CD4-positive, CD25-positive, alpha-beta regulatory T cell (primary cell): Measurements from ENCODE around the gene FXYD7. TPM values are rescaled to one million over a fixed set of nuclear protein-coding genes. Genes with fewer than 3 reads are reported as not detected.
A peak's percentile ranks its signal among the peaks of the same experiment; 100 is the strongest.

Experiments
- ATAC-seq, 2 donors: fragments of 150-1000 bp; cut with Tn5 transposase; one replicate each; pipeline ENCODE4 v1.10.0; 2021; ENCODE audit warnings: low read depth in 2 of 2, moderate number of reproducible peaks in 2 of 2, moderate library complexity in 1 of 2
- DNase-seq, 3 donors: peaks; one replicate each; pipeline versions ENCODE4 v3.0.0 to v3.0.0-alpha.2; 2012 to 2022; ENCODE audit warnings: mixed read lengths in 1 of 3
- H3K27ac ChIP-seq: one replicate; pipeline ENCODE4 v1.7.0; 2013; ENCODE audit warnings: mild to moderate bottlenecking, low read length; ENCODE audit not compliant: insufficient read depth, poor library complexity, severe bottlenecking
- H3K27me3 ChIP-seq: one replicate; pipeline ENCODE4 v1.7.0; 2013; ENCODE audit warnings: low read length; ENCODE audit not compliant: control insufficient read depth, insufficient read depth
- H3K36me3 ChIP-seq: one replicate; pipeline ENCODE4 v1.7.0; 2013; ENCODE audit warnings: mild to moderate bottlenecking, low read length, moderate library complexity; ENCODE audit not compliant: control insufficient read depth, insufficient read depth
- H3K4me1 ChIP-seq: 2 replicates; pipeline ENCODE4 v1.7.0; 2013; ENCODE audit warnings: mild to moderate bottlenecking, low read length; ENCODE audit not compliant: insufficient read depth, control insufficient read depth, poor library complexity, severe bottlenecking
- H3K4me3 ChIP-seq: one replicate; pipeline ENCODE4 v1.7.0; 2013; ENCODE audit warnings: low read depth, mild to moderate bottlenecking, low read length, moderate library complexity
- H3K9me3 ChIP-seq, 2 experiments: 1 replicate in 1 of 2; 2 replicates in 1 of 2; pipeline ENCODE4 v1.7.0; 2013; ENCODE audit warnings: low read length in 2 of 2, mild to moderate bottlenecking in 1 of 2, moderate library complexity in 1 of 2; ENCODE audit not compliant: control insufficient read depth in 2 of 2
- H3K27ac Mint-ChIP-seq, 3 donors: one replicate each; pipeline ENCODE4 v1.8.0; 2020 to 2022; ENCODE audit warnings: mild to moderate bottlenecking in 3 of 3, mixed read lengths in 3 of 3, moderate library complexity in 2 of 3
- H3K27me3 Mint-ChIP-seq: one replicate; pipeline ENCODE4 v1.8.0; 2022; ENCODE audit warnings: mild to moderate bottlenecking, mixed read lengths
- H3K36me3 Mint-ChIP-seq: one replicate; pipeline ENCODE4 v1.8.0; 2020; ENCODE audit warnings: mixed read lengths
- H3K4me1 Mint-ChIP-seq, 4 donors: one replicate each; pipeline ENCODE4 v1.8.0; 2020 to 2022; ENCODE audit warnings: mixed read lengths in 4 of 4, mild to moderate bottlenecking in 1 of 4
- H3K4me3 Mint-ChIP-seq, 4 donors: one replicate each; pipeline ENCODE4 v1.8.0; 2020 to 2022; ENCODE audit warnings: mild to moderate bottlenecking in 4 of 4, mixed read lengths in 4 of 4, moderate library complexity in 3 of 4
- H3K9me3 Mint-ChIP-seq, 7 donors: one replicate each; pipeline ENCODE4 v1.8.0; 2020 to 2022; ENCODE audit warnings: mixed read lengths in 7 of 7, mild to moderate bottlenecking in 3 of 7, moderate library complexity in 2 of 7
- polyA plus RNA-seq, 4 donors: library from polyadenylated mRNA; unstranded; fragments of 300-500 nt; fragmentation: Illumina TruSeq; gene quantifications; one replicate each; pipeline ENCODE4 v1.2.3, GENCODE V29; 2021
- total RNA-seq: library from RNA; stranded (reverse); gene quantifications from one replicate; pipeline ENCODE4 v1.2.3, GENCODE V29; 2022

FXYD7 gene
- total and polyA plus RNA-seq, 5 donors from 2014 or later = 3.2 to 9.3 (median 4.9) TPM

GRCh38 chr19:35119578-35120155 lies 23.4 kb upstream of the FXYD7 start:
- Mint-ChIP-seq H3K4me3 (no peak overlapping the region), H3K36me3 (peaks cover 3% of the 10 kb centered on the region), H3K27me3 (peaks cover 4% of the 10 kb centered on the region), H3K27ac (no peak overlapping the region), H3K9me3 (no peaks in the 10 kb centered on the region), H3K4me1 (peaks cover under 1 to 14% (median 6%) of the 10 kb centered on the region in 4 donors)
- H3K9me3 ChIP-seq = no peaks in the 10 kb centered on the region
- ATAC-seq (no peak), DNase-seq (no peak)
- peaks cover 8% of the 10 kb centered on the region for H3K4me1 ChIP-seq
- no peaks in the 10 kb centered on the region for H3K27me3 ChIP-seq
- H3K4me3 ChIP-seq = no peak overlapping the region
- no peak overlapping the region for H3K27ac ChIP-seq
- H3K36me3 ChIP-seq = no peaks in the 10 kb centered on the region

- H3K9me3 Mint-ChIP-seq = no peaks in the 10 kb centered on the region
- H3K4me3 ChIP-seq = no peak overlapping the region
- no peak overlapping the region for H3K27ac ChIP-seq
- DNase-seq = no peak
- H3K27me3 Mint-ChIP-seq = peaks cover 4% of the 10 kb centered on the region
- H3K4me1 ChIP-seq = peaks cover 9% of the 10 kb centered on the region
- H3K27ac Mint-ChIP-seq = no peak overlapping the region
- H3K9me3 ChIP-seq = no peaks in the 10 kb centered on the region
- H3K27me3 ChIP-seq = no peaks in the 10 kb centered on the region
- H3K36me3 Mint-ChIP-seq = peaks cover 3% of the 10 kb centered on the region
- H3K4me1 Mint-ChIP-seq = peaks cover 0 to 14% (median 5%) of the 10 kb centered on the region in 4 donors
- H3K4me3 Mint-ChIP-seq = no peak overlapping the region
- no peak for ATAC-seq
- H3K36me3 ChIP-seq = no peaks in the 10 kb centered on the region
Observed at GRCh38 chr19:35120492-35120891, 22.6 kb upstream of the FXYD7 start.

- H3K4me3 Mint-ChIP-seq = no peak overlapping the region
- H3K9me3 Mint-ChIP-seq = no peaks in the 10 kb centered on the region
- H3K4me1 ChIP-seq = peaks cover 9% of the 10 kb centered on the region
- H3K27ac ChIP-seq = no peak overlapping the region
- H3K27ac Mint-ChIP-seq = no peak overlapping the region
- peaks cover 4% of the 10 kb centered on the region for H3K27me3 Mint-ChIP-seq
- no peak overlapping the region for H3K4me3 ChIP-seq
- H3K27me3 ChIP-seq = no peaks in the 10 kb centered on the region
- no peaks in the 10 kb centered on the region for H3K36me3 ChIP-seq
- peaks cover 3% of the 10 kb centered on the region for H3K36me3 Mint-ChIP-seq
- DNase-seq (no peak), ATAC-seq (no peak)
- H3K9me3 ChIP-seq = no peaks in the 10 kb centered on the region
- H3K4me1 Mint-ChIP-seq = peaks cover 0 to 18% (median 5%) of the 10 kb centered on the region in 4 donors
Observed at GRCh38 chr19:35120898-35121297, 22.2 kb upstream of the FXYD7 start.

GRCh38 chr19:35122687-35123551 lies 20.1 kb upstream of the FXYD7 start:
- no peaks in the 10 kb centered on the region for H3K9me3 Mint-ChIP-seq
- H3K27ac Mint-ChIP-seq = no peak overlapping the region
- no peak for ATAC-seq
- Histone ChIP-seq H3K27me3 (no peaks in the 10 kb centered on the region), H3K4me3 (no peak overlapping the region), H3K36me3 (no peaks in the 10 kb centered on the region), H3K27ac (no peak overlapping the region), H3K4me1 (peaks cover 9% of the 10 kb centered on the region), H3K9me3 (no peaks in the 10 kb centered on the region)
- no peak for DNase-seq
- peaks cover 3% of the 10 kb centered on the region for H3K36me3 Mint-ChIP-seq
- no peak overlapping the region for H3K4me3 Mint-ChIP-seq
- H3K27me3 Mint-ChIP-seq = peaks cover 9% of the 10 kb centered on the region
- H3K4me1 Mint-ChIP-seq = peaks cover 0 to 20% (median 5%) of the 10 kb centered on the region in 4 donors

GRCh38 chr19:35123573-35123972 lies 19.5 kb upstream of the FXYD7 start:
- no peak for ATAC-seq
- Mint-ChIP-seq H3K4me3 (peak overlapping the region in 3 of 4 donors; percentile 82 to 88 (median 84)), H3K27ac (peak overlapping the region in 1 of 3 donors; percentile 78)

GRCh38 chr19:35124098-35125060 lies 18.7 kb upstream of the FXYD7 start:
- Mint-ChIP-seq H3K36me3 (peaks cover 3% of the 10 kb centered on the region), H3K4me3 (peak overlapping the region; percentile 24 to 88 (median 83)), H3K9me3 (peaks cover 0 to 2% (median 0%) of the 10 kb centered on the region in 7 donors), H3K4me1 (peaks cover 0 to 20% (median 5%) of the 10 kb centered on the region in 4 donors), H3K27me3 (peaks cover 9% of the 10 kb centered on the region), H3K27ac (peak overlapping the region in 2 of 3 donors; percentile 78 to 86)
- Histone ChIP-seq H3K4me1 (peaks cover 9% of the 10 kb centered on the region), H3K36me3 (no peaks in the 10 kb centered on the region), H3K9me3 (no peaks in the 10 kb centered on the region), H3K27ac (no peak overlapping the region), H3K4me3 (peak overlapping the region; percentile 70), H3K27me3 (no peaks in the 10 kb centered on the region)
- DNase-seq = peak; percentile 73 to 86 (median 83)
- peak; percentile 89 to 90 for ATAC-seq

More at GRCh38 chr19:35123573-35123972, 19.5 kb upstream of the FXYD7 start:
- H3K4me3 ChIP-seq = no peak overlapping the region
- peaks cover 3% of the 10 kb centered on the region for H3K36me3 Mint-ChIP-seq
- H3K4me1 Mint-ChIP-seq = peaks cover 0 to 20% (median 5%) of the 10 kb centered on the region in 4 donors
- H3K9me3 Mint-ChIP-seq = no peaks in the 10 kb centered on the region
- H3K27me3 Mint-ChIP-seq = peaks cover 9% of the 10 kb centered on the region
- H3K27me3 ChIP-seq = no peaks in the 10 kb centered on the region
- H3K27ac ChIP-seq = no peak overlapping the region
- no peaks in the 10 kb centered on the region for H3K9me3 ChIP-seq
- peaks cover 9% of the 10 kb centered on the region for H3K4me1 ChIP-seq
- no peak for DNase-seq
- H3K36me3 ChIP-seq = no peaks in the 10 kb centered on the region

- Mint-ChIP-seq H3K27me3 (peaks cover 9% of the 10 kb centered on the region), H3K27ac (peak overlapping the region in 1 of 3 donors; percentile 59), H3K4me1 (peaks cover 0 to 20% (median 5%) of the 10 kb centered on the region in 4 donors), H3K36me3 (peaks cover 3% of the 10 kb centered on the region), H3K9me3 (peaks cover 0 to 2% (median 0%) of the 10 kb centered on the region in 7 donors), H3K4me3 (no peak overlapping the region)
- no peak for DNase-seq
- Histone ChIP-seq H3K9me3 (no peaks in the 10 kb centered on the region), H3K27me3 (no peaks in the 10 kb centered on the region), H3K4me3 (no peak overlapping the region), H3K27ac (no peak overlapping the region), H3K36me3 (no peaks in the 10 kb centered on the region), H3K4me1 (peaks cover 9% of the 10 kb centered on the region)
- no peak for ATAC-seq
Observed at GRCh38 chr19:35125270-35125717, 17.8 kb upstream of the FXYD7 start.
